Subcutaneous adipose tissue (tissue), 4 donors: Measurements from ENCODE around the gene VEGFB. TPM values are rescaled to one million over a fixed set of nuclear protein-coding genes. Genes with fewer than 3 reads are reported as not detected.

Experiments used
- CTCF ChIP-seq: fragments of 450-650 bp; IDR thresholded peaks from one replicate; pipeline ENCODE4 v1.5.1; 2016; ENCODE audit warnings: low read depth, mild to moderate bottlenecking, control low read depth, antibody characterized with exemption, moderate library complexity
- total RNA-seq, 4 donors: library from RNA; depleted of rRNA; stranded (reverse); fragments of >200 nt; gene quantifications; one replicate each; pipeline ENCODE4 v1.1.0, GENCODE V29; 2016

VEGFB gene
- total RNA-seq, 4 donors from 2014 or later = 122 to 332 (median 231) TPM

DNA sequence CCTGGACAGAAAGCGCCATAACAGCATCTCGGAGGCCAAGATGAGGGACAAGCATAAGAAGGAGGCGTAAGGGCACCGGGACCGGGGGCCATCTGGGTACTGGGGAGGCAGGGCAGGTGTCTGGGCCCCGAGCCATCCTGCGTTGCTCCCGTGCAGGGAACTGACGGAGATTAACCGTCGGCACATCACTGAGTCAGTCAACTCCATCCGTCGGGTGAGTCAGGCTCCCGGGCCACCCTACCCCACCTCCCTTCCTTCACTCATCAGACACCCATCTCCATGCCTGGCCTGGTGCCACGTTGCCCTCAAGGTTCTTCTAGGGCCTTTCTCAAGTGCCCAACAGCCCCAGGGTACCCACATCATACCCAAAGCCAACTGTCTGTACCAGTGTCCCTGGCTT lies 32.0 kb downstream of the VEGFB start:
- TF ChIP-seq CTCF = no peak

GRCh38 chr11:64267207-64267945 lies 33.0 kb downstream of the VEGFB start:
- no peak for TF ChIP-seq CTCF

GRCh38 chr11:64268025-64268892 lies 33.9 kb downstream of the VEGFB start:
- TF ChIP-seq CTCF = no peak

DNA sequence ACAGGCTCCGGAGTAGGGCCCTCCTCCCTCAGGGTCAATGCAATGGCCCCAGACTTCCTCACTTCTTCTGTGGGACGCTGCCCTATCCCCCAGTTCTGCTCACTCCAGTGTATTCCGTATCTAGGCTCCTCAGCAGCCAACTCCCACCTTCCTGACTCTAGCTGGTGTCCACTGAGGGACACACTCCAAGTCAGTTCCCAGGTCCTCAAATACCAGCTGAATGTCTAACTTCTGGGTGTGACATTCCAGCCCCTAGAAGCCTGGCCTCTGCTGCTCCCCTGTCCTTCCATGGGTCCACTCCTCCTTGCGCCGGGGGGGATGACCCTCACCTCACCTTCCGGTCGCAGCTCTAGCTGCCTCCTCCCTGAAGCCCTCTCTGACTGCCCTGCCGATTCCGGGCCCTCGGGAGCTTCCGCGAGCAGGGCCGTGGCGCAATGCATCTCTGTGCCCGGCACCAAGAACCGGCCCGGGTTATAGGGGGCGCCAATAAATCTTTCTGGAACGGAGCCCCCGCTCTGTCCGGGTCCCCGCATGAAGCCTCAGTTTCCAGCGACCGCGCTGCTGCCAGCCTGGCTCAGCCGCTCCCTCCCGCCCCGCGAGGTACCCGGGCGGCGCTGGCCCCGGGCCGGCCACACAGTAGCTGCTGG lies 34.6 kb downstream of the VEGFB start:
- no peak for TF ChIP-seq CTCF

GRCh38 chr11:64269540-64270220 lies 35.3 kb downstream of the VEGFB start:
- no peak for TF ChIP-seq CTCF

DNA sequence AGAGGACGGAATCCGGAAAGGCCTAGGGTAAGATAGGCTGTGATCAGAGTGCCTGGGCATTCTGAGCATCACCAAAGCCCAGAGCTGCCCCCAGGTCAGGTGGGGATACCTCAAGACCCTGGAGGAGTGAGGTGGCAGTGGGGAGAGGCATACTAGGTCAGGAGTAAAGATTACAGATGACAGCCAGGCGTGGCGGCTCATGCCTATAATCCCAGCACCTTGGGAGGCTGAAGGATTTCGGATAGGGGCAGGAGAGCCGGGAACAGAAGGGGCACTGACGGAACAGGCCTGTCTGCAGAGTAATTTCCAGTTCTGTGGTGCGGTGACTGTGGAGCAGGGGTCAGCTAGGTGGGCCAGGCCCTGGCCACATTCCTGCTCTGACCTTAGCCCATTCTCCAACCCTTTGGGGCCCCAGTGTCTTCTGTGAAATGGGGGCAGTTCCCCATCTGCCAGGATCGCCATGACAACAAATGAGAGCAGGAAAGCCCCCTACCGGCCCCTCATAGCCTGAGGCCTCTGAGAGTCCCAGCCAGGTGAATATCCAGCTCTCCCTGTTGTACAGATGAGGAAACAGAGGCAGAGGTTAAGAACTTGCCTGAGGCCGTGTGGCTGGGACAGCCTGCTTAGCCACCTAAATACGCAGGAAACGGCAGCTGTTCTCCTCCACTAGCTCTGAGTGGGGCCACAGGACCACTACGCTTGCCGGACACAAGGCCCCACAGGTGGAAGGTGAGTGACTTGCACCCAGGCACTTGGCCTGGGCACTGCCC lies 40.8 kb downstream of the VEGFB start:
- no peak for TF ChIP-seq CTCF
